T-helper 2 cell treated with Interferon-gamma antibody and Interleukin-4, amounts not matched to agents 5 μg/mL and 100 μg/mL, for 36 hours (primary cell): ENCODE measurements around the gene ZNF385C.

Experiments used
- DNase-seq: peaks from one replicate; pipeline ENCODE4 v3.0.0; 2021; ENCODE audit warnings: low spot score
- H3K27ac Mint-ChIP-seq: one replicate; pipeline ENCODE4 v1.8.0; 2021; ENCODE audit warnings: mild to moderate bottlenecking, mixed read lengths
- H3K27me3 Mint-ChIP-seq: one replicate; pipeline ENCODE4 v1.8.0; 2021; ENCODE audit warnings: low read depth, mixed read lengths
- H3K36me3 Mint-ChIP-seq: one replicate; pipeline ENCODE4 v1.8.0; 2021; ENCODE audit warnings: low read depth, mixed read lengths
- H3K4me1 Mint-ChIP-seq: one replicate; pipeline ENCODE4 v1.8.0; 2021; ENCODE audit warnings: low read depth, mixed read lengths
- H3K4me3 Mint-ChIP-seq: one replicate; pipeline ENCODE4 v1.8.0; 2022; ENCODE audit warnings: mild to moderate bottlenecking, moderate library complexity, mixed read lengths
- H3K9me3 Mint-ChIP-seq: one replicate; pipeline ENCODE4 v1.8.0; 2021; ENCODE audit warnings: mixed read lengths

Gene ZNF385C

DNA sequence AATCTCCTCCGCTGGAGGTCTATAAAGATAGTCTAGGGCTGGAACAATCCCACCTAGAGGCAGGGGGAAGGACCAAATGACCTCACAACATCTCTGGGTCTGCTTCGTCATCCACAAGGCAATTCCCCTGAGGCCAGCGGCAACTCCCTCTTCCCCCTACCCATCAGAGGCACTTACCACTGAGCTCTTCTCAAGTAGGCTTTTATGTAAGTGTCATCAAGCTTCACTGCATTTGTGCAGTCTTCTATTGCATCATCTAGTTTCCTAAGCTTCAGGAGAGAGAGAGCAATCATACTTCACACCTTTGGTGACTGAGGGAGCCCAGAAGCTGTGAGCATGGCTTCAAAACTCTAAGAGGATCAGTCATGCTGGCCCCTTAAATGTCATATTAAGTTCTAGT, 110.6 kb downstream of the ZNF385C start:
- no peaks in the 10 kb centered on the region for H3K9me3 Mint-ChIP-seq
- H3K27ac Mint-ChIP-seq: no peak overlapping the region
- H3K27me3 Mint-ChIP-seq: no peaks in the 10 kb centered on the region
- no peak for DNase-seq
- H3K4me1 Mint-ChIP-seq: no peaks in the 10 kb centered on the region
- H3K36me3 Mint-ChIP-seq: peaks cover 67% of the 10 kb centered on the region
- H3K4me3 Mint-ChIP-seq: no peak overlapping the region

DNA sequence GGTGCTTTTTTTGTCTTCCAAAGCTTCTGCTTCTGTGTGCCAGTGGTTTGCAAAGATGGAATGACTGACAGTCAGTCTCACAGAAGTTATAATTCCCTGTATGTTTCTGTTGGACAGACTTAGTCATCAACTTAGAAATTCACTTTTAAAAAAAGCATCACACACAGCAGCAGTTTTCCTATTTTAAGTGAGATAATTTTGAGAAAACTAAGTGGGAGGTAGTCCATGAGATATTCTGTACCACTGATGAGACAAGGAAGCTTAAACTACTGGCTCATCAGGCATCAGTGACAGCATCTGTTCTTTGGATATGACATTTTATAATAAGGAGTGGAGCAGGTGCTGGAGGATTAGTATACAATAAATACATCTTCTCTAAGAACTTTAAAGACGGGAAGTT, 111.6 kb downstream of the ZNF385C start:
- Mint-ChIP-seq H3K9me3 (no peaks in the 10 kb centered on the region), H3K4me1 (no peaks in the 10 kb centered on the region), H3K27ac (no peak overlapping the region), H3K4me3 (no peak overlapping the region), H3K27me3 (no peaks in the 10 kb centered on the region), H3K36me3 (peaks cover 74% of the 10 kb centered on the region)
- no peak for DNase-seq

DNA sequence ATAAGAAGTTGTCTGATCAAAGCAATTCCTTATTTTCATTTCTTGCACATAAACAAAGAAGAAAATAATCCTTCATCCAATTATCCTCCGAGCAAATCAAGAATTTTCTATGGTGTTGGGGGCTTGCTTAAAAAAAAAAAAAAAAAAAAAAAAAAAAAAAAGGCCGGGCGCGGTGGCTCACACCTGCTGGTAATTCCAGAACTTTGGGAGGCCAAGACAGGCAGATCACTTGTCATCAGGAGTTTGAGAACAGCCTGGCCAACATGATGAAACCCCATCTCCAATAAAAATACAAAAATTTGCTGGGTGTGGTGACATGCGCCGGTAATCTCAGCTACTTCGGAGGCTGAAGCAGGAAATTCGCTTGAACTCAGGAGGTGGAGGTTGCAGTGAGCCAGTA, 112.4 kb downstream of the ZNF385C start:
- Mint-ChIP-seq H3K36me3 (peaks cover 70% of the 10 kb centered on the region), H3K9me3 (no peaks in the 10 kb centered on the region), H3K27ac (no peak overlapping the region), H3K4me1 (no peaks in the 10 kb centered on the region), H3K27me3 (no peaks in the 10 kb centered on the region), H3K4me3 (no peak overlapping the region)
- DNase-seq: no peak

DNA sequence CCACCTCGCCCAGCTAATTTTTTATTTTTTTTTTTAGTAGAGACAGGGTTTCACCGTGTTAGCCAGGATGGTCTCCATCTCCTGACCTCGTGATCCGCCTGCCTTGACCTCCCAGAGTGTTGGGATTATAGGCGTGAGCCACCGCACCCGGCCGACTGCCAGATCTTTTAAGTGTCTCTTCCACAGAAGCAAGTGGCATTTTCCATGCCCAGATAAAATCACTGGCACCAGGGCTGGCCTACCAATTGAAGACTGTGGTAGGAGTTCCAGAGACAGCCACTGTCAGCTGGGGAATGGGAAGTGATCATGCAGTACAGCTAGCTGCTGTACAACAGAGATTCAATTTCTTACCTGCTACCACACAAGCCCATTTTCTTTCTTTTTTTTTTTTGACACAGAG, 113.8 kb downstream of the ZNF385C start:
- Mint-ChIP-seq H3K27me3 (no peaks in the 10 kb centered on the region), H3K27ac (no peak overlapping the region), H3K4me3 (no peak overlapping the region), H3K9me3 (no peaks in the 10 kb centered on the region), H3K4me1 (no peaks in the 10 kb centered on the region), H3K36me3 (peaks cover 70% of the 10 kb centered on the region)
- no peak for DNase-seq

DNA sequence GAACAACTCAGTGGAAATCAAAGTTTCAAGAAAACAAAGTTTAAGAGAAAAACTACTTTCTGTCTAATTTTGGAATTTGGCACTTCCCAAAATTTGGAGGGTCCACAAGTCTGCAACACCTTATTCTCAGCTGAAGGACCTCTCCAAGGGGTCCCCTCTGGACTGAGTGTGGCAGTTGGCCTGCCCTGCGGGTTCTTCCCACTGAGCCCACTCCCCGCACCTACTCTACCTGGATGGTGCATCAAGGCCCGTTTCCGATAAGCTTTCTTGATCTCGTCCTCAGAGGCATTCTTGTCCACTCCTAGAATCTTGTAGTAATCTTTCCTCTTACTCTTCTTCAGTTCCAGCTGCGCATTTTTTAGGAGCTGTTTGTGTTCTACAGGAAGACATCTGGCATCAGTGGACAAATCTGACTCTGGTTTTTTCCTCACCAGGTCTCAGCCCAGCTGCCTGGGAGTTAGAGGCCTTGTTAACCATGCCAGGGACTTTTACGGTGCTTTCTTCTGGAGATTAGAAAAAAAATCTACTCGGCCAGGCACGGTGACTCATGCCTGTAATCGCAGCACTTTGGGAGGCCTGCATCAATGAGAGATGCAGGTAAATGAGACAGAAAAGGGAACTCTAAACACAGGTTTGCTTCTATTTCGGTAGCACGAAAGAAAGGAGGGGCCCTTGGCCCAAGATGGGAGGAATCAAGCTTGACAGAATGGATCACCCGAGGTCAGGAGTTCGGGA, 116.1 kb downstream of the ZNF385C start:
- DNase-seq: no peak
- Mint-ChIP-seq H3K4me1 (no peaks in the 10 kb centered on the region), H3K36me3 (peaks cover 66% of the 10 kb centered on the region), H3K27me3 (no peaks in the 10 kb centered on the region), H3K9me3 (no peaks in the 10 kb centered on the region), H3K4me3 (no peak overlapping the region), H3K27ac (no peak overlapping the region)

DNA sequence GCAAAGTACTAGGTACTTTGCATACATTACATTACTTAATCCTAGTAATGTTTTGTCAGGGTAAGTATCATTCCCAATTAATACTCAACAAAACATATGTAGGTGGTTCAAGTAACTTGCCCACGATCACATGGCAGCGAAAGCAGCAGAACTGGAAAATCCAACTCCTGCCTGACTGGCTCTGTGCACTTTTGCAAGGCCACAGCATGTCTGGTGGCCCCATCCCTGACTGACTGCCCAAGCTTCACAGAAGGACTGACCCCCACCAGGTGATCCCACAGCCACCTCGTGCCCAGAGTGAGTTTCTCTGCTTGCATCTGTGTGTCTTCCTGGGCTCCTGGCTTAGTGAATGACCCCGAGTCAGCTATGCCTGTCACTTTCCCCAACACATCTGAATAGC, 120.3 kb downstream of the ZNF385C start:
- no peaks in the 10 kb centered on the region for H3K27me3 Mint-ChIP-seq
- peaks cover 71% of the 10 kb centered on the region for H3K36me3 Mint-ChIP-seq
- no peak overlapping the region for H3K27ac Mint-ChIP-seq
- H3K4me3 Mint-ChIP-seq: no peak overlapping the region
- H3K4me1 Mint-ChIP-seq: peaks cover 3% of the 10 kb centered on the region
- no peaks in the 10 kb centered on the region for H3K9me3 Mint-ChIP-seq
- DNase-seq: no peak

DNA sequence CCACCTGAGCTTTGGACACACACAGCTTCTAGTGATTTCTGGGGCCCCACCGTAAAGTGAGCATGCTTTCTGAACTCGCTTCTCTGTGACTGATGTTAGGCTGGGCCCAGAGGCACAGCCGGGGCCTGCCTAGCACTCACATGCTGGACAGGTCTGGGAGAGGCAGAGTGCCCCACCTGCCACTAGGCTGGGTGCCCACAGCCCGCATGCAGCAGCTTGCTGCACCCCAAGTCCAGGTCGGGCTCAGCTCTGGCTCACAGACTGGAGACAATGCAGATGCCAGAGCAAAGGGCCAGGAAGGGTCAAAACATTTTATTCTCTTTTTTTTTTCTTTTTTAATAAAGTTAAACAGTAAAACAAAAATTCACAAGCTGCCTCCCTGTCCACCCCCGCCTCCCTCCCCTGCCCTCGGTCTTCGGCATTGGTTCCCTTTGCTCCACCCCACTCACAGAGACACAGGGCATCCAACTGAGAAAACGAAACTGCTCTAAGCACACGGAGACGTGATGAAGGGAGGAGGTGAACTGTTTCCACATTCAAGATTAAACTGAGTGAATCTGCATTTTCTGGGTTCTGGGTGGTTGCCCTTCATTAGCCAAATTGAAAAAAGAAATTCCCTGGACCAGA, 122.0 kb downstream of the ZNF385C start:
- Mint-ChIP-seq H3K27me3 (no peaks in the 10 kb centered on the region), H3K27ac (no peak overlapping the region), H3K36me3 (peaks cover 65% of the 10 kb centered on the region), H3K4me1 (peaks cover 6% of the 10 kb centered on the region), H3K9me3 (no peaks in the 10 kb centered on the region), H3K4me3 (no peak overlapping the region)
- DNase-seq: no peak
